T follicular helper cell (primary cell): ENCODE measurements around the gene VPS33A.
"Not testable (repeated sequence)": the region's sequence is repeated elsewhere in the genome, so short reads cannot be mapped to it uniquely, and the experiment has no call there.

Source experiments
- DNase-seq: peaks from one replicate; pipeline ENCODE4 v3.0.0-alpha.2; 2020; ENCODE audit warnings: low read depth
- total RNA-seq, 2 experiments: gene quantifications; one replicate each; lab custom pipeline; 2026; lab: John Stamatoyannopoulos, UW

The VPS33A gene
- 23.1 to 32.5 reads per million in 2 experiments for total RNA-seq

GRCh38 chr12:122266230-122266901, at the start of gene VPS33A:
Gene VPS33A (minus strand): TSS chr12:122266494. CDS start chr12:122266408, 86 bp downstream.
- peak; percentile 88 for DNase-seq

GRCh38 chr12:122312926-122313325, 46.6 kb upstream of the VPS33A start:
- DNase-seq, result no peak

- no peak for DNase-seq
These were observed 45.4 kb upstream of the VPS33A start for GRCh38 chr12:122311696-122312095.

- DNase-seq, result no peak
These were observed 44.5 kb upstream of the VPS33A start for GRCh38 chr12:122310626-122311333.

GRCh38 chr12:122309564-122310121, 43.3 kb upstream of the VPS33A start:
- no peak for DNase-seq

GRCh38 chr12:122308811-122309210, 42.5 kb upstream of the VPS33A start:
- DNase-seq, result no peak

GRCh38 chr12:122306407-122306806, 40.1 kb upstream of the VPS33A start:
- no peak for DNase-seq

GRCh38 chr12:122304924-122305323, 38.6 kb upstream of the VPS33A start:
- DNase-seq, result no peak

- no peak for DNase-seq
These were observed 36.8 kb upstream of the VPS33A start for GRCh38 chr12:122303068-122303467.

GRCh38 chr12:122298071-122298748, 31.9 kb upstream of the VPS33A start:
- DNase-seq, result no peak

- DNase-seq, result no peak
These were observed 31.2 kb upstream of the VPS33A start for GRCh38 chr12:122297494-122297893.

GRCh38 chr12:122295877-122296276, 29.6 kb upstream of the VPS33A start:
- DNase-seq, result no peak

- no peak for DNase-seq
These were observed 26.8 kb upstream of the VPS33A start for GRCh38 chr12:122293081-122293480.

- DNase-seq, result no peak
These were observed 25.1 kb upstream of the VPS33A start for GRCh38 chr12:122291431-122291830.

- no peak for DNase-seq
These were observed 17.4 kb upstream of the VPS33A start for GRCh38 chr12:122283680-122284079.

- DNase-seq, result no peak
These were observed 15.8 kb upstream of the VPS33A start for GRCh38 chr12:122282061-122282460.

- DNase-seq, result no peak
These were observed 9.9 kb upstream of the VPS33A start for GRCh38 chr12:122276242-122276641.

GRCh38 chr12:122275459-122275858, 9.2 kb upstream of the VPS33A start:
- no peak for DNase-seq

GRCh38 chr12:122265886-122266229, 436 bp downstream of the VPS33A start:
- DNase-seq, result peak; percentile 17

- no peak for DNase-seq
These were observed 818 bp downstream of the VPS33A start for GRCh38 chr12:122265476-122265875.

- not testable (repeated sequence) for DNase-seq
These were observed 5.6 kb downstream of the VPS33A start for GRCh38 chr12:122260735-122261134.

- DNase-seq, result not testable (repeated sequence)
These were observed 7.4 kb downstream of the VPS33A start for GRCh38 chr12:122258939-122259338.

- not testable (repeated sequence) for DNase-seq
These were observed 7.8 kb downstream of the VPS33A start for GRCh38 chr12:122258462-122258861.
